ENCODE data around the gene TTLL6. TPM values are rescaled to one million over a fixed set of nuclear protein-coding genes. Genes with fewer than 3 reads are reported as not detected.

TTLL6 gene
- total RNA-seq, 1 donor from 2014 or later, result not detected

GRCh38 chr17:48795444-48796162, 21.4 kb downstream of the TTLL6 start:
- DNase-seq (ENCODE audit: low read depth), result peak; percentile 95

GRCh38 chr17:48792033-48792798, 24.8 kb downstream of the TTLL6 start:
- no peak for TF ChIP-seq CTCF (conservative IDR thresholded peaks at IDR 0.05; ENCODE audit: low read depth, low read length)
- no peak overlapping the region for H3K4me3 ChIP-seq (ENCODE audit: low read depth, low read length)
- DNase-seq (ENCODE audit: low read depth), result peak; percentile 55

More at GRCh38 chr17:48795444-48796162, 21.4 kb downstream of the TTLL6 start:
- no peak overlapping the region for H3K4me3 ChIP-seq (ENCODE audit: low read depth, low read length)
- no peak for TF ChIP-seq CTCF (conservative IDR thresholded peaks at IDR 0.05; ENCODE audit: low read depth, low read length)

GRCh38 chr17:48791128-48792032, 25.6 kb downstream of the TTLL6 start:
- TF ChIP-seq CTCF (conservative IDR thresholded peaks at IDR 0.05; ENCODE audit: low read depth, low read length), result peak; percentile 90
- DNase-seq (ENCODE audit: low read depth), result no peak
- no peak overlapping the region for H3K4me3 ChIP-seq (ENCODE audit: low read depth, low read length)

- no peak for TF ChIP-seq CTCF (conservative IDR thresholded peaks at IDR 0.05; ENCODE audit: low read depth, low read length)
- no peak for DNase-seq (ENCODE audit: low read depth)
- no peak overlapping the region for H3K4me3 ChIP-seq (ENCODE audit: low read depth, low read length)
Measured at GRCh38 chr17:48790607-48791127, 26.4 kb downstream of the TTLL6 start.

- no peak overlapping the region for H3K4me3 ChIP-seq (ENCODE audit: low read depth, low read length)
- TF ChIP-seq CTCF (conservative IDR thresholded peaks at IDR 0.05; ENCODE audit: low read depth, low read length), result no peak
- no peak for DNase-seq (ENCODE audit: low read depth)
Measured at GRCh38 chr17:48787828-48788227, 29.2 kb downstream of the TTLL6 start.

DNA sequence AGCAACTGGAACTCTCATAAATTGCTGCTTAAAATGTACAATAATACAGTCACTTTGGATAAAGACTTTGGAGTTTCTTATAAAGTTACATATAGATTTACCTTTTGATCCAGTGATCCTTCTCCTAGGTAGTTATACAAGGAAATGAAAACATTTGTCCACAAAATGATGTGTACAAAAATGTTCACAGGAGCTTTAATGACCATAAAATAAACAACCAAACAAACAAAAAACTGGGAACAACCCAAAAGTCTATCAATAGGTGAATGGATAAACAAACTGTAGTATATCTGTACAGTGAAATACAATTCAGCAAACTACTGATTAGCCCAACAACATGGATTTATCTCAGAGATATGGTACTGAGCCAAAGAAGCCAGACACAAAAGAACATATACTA, 37.6 kb downstream of the TTLL6 start:
- H3K4me3 ChIP-seq (ENCODE audit: low read depth, low read length), result no peak overlapping the region
- no peak for TF ChIP-seq CTCF (conservative IDR thresholded peaks at IDR 0.05; ENCODE audit: low read depth, low read length)
- no peak for DNase-seq (ENCODE audit: low read depth)
